NB4 (cell line): ENCODE data around the gene CPXM2.

Source experiments
- DNase-seq: peaks from one replicate; pipeline ENCODE4 v3.0.0; 2010; ENCODE audit warnings: low read depth
- H3K4me3 ChIP-seq: one replicate; pipeline ENCODE4 v1.5.1; 2011; ENCODE audit warnings: mild to moderate bottlenecking, low read depth, low read length, moderate library complexity
- MYC ChIP-seq: IDR thresholded peaks from 2 replicates; pipeline ENCODE4 v1.6.1; 2011; ENCODE audit warnings: low read depth, low read length
- POLR2A ChIP-seq: IDR thresholded peaks from 2 replicates; pipeline ENCODE4 v1.6.1; 2011; ENCODE audit warnings: mild to moderate bottlenecking; ENCODE audit not compliant: insufficient read length; ENCODE audit errors: extremely low read depth
- TF ChIP-seq, protein P1 (sequence below): IDR thresholded peaks from 2 replicates; pipeline ENCODE4 v1.6.1; 2011; ENCODE audit warnings: low read depth, low read length
- TF ChIP-seq, protein P2 (sequence below): IDR thresholded peaks from one replicate; pipeline ENCODE4 v1.5.1; 2012; ENCODE audit warnings: low read depth, low read length

Gene CPXM2

DNA sequence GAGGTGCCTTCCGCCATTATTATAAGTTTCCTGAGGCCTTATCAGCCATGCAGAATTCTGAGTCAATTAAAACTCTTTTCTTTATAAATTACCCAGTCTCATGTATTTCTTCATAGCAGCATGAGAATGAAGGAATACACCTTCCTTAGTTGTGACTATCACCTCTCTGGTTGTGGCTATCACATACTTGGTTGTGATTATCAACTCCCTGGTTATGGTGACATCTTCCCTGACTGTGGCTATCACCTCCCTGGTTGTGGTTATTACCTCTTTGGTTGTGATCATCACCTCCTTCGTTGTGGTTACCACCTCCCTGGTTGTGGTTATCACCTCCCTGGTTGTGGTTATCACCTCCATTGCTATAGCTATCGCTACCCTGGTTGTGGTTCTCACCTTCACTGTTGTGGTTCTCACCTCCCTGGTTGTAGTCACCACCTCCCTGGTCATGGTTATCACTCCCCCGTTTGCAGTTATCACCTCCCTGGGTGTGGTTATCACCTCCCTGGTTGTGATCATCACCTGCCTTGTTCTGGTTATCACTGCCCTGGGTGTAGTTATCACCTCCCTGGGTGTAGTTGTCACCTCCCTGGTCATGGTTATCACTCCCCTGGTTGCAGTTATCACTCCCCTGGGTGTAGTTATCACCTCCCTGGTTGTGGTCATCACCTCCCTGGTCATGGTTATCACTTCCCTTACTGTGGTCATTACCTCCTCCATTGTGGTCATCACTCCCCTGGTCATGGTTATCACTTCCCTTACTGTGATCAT, 119.5 kb downstream of the CPXM2 start:
- no peak for DNase-seq
- no peak overlapping the region for H3K4me3 ChIP-seq
- TF ChIP-seq, protein P1, sequence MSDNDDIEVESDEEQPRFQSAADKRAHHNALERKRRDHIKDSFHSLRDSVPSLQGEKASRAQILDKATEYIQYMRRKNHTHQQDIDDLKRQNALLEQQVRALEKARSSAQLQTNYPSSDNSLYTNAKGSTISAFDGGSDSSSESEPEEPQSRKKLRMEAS, result no peak
- no peak for TF ChIP-seq POLR2A
- TF ChIP-seq, protein P2, sequence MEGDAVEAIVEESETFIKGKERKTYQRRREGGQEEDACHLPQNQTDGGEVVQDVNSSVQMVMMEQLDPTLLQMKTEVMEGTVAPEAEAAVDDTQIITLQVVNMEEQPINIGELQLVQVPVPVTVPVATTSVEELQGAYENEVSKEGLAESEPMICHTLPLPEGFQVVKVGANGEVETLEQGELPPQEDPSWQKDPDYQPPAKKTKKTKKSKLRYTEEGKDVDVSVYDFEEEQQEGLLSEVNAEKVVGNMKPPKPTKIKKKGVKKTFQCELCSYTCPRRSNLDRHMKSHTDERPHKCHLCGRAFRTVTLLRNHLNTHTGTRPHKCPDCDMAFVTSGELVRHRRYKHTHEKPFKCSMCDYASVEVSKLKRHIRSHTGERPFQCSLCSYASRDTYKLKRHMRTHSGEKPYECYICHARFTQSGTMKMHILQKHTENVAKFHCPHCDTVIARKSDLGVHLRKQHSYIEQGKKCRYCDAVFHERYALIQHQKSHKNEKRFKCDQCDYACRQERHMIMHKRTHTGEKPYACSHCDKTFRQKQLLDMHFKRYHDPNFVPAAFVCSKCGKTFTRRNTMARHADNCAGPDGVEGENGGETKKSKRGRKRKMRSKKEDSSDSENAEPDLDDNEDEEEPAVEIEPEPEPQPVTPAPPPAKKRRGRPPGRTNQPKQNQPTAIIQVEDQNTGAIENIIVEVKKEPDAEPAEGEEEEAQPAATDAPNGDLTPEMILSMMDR, result no peak

DNA sequence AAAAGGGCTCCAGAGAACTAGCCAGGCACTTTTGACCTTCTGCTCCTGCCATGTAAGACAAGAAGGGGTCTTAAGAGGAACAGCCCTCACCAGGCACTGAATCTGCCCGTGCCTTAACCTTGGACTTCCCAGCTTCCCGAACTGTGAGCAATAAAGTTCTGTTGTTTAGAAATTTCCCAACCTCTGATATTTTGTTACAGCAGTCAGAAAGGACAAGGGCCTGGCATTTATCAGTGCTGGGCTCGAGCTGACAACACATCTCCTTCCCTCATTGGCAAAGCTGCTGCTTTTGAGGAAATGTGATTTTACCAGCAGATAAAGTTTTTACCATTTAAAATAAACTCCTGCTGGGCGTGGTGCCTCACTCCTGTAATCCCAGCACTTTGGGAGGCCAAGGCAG, 122.0 kb downstream of the CPXM2 start:
- TF ChIP-seq POLR2A (no peak), MYC (no peak)
- TF ChIP-seq, protein P1, result no peak
- TF ChIP-seq, protein P2, result no peak
- DNase-seq, result no peak
- H3K4me3 ChIP-seq, result no peak overlapping the region

DNA sequence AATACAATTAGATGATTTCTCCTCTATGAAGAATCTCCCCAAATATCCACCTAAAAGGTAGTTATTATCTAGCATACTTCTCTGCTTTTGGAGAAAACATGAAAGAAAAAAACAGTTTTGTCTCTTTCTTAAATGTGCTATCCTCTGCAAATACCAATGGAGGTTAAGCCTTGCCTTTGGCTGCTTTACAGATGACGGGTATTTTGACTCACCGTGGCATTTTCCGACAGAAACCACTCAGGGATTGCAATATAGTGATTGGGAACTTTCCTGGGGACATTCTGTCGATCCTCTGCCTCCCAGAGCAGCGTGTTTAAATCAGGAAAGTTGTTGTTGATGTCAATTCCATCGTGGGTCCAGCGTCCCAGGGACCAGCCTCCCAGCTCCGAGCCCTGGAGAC, 124.8 kb downstream of the CPXM2 start:
- no peak overlapping the region for H3K4me3 ChIP-seq
- TF ChIP-seq, protein P2, result no peak
- TF ChIP-seq POLR2A, result no peak
- TF ChIP-seq, protein P1, result no peak
- no peak for TF ChIP-seq MYC
- DNase-seq, result no peak

DNA sequence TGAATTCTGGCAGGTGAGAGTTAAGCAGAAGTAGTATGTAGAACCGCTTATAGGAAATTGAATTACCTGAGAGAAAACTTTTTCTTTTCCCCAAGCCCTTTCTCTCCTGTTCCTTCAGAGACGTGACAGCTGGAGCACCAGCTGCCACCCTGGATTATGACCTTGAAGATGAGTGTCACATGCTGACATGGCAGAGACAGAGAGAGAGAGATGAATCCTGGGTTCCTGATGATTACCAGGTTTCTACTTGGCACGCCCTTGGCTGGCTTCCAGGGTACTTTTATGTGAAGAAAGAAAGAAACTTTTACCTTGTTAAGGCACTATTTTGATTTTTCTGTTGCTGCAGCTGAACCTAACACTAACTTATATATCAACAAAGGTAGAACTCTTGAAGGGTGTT, 125.6 kb downstream of the CPXM2 start:
- TF ChIP-seq MYC (no peak), POLR2A (no peak)
- TF ChIP-seq, protein P2, result no peak
- TF ChIP-seq, protein P1, result no peak
- H3K4me3 ChIP-seq, result no peak overlapping the region
- DNase-seq, result no peak

DNA sequence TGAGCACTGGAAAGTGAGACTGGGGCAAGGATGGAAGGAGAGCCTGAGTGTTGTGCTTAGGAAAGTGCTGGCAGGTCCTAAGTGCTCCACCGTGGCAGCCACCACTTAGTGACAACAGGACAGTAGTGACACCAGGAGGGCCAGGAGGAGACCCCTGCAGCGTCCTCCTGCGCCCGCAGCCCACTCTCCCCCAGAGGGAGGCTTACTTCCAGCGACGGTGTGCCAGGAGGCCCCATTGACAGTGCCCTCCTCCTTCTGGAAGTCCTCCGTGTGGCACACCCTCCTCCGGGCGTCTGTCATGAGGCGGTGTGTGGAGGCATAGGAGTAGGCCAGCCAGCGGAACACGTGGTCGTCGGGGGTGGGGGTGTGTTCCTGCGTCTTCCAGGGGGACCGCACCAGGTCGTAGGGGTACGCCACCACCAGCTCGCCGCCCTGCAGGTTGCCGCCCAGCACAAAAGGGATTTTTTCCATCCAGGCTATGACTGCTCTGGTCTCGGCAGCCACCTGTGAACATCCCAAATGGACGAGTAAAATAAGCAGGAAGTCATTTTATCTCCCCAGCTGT, 129.9 kb downstream of the CPXM2 start:
- DNase-seq, result no peak
- TF ChIP-seq, protein P2, result no peak
- TF ChIP-seq, protein P1, result no peak
- TF ChIP-seq MYC, result no peak
- no peak for TF ChIP-seq POLR2A
- H3K4me3 ChIP-seq, result no peak overlapping the region
